Activated CD4-positive, CD25-positive, alpha-beta regulatory T cell treated with anti-CD3 and anti-CD28 coated beads, Interleukin-2, amount 50 U/mL, for 16 hours (primary cell): ENCODE results near the gene NTPCR.
"Not testable (repeated sequence)": the region's sequence is repeated elsewhere in the genome, so short reads cannot be mapped to it uniquely, and the experiment has no call there.

Source experiments
- DNase-seq: peaks from one replicate; pipeline ENCODE4 v3.0.0-alpha.2; 2020; ENCODE audit warnings: low read depth, low spot score

The NTPCR gene

GRCh38 chr1:232984577-232985425 lies 34.4 kb downstream of the NTPCR start:
- no peak for DNase-seq

GRCh38 chr1:232985882-232986526 lies 35.6 kb downstream of the NTPCR start:
- no peak for DNase-seq

GRCh38 chr1:232986527-232986922 lies 36.1 kb downstream of the NTPCR start:
- no peak for DNase-seq

- no peak for DNase-seq
These were observed 36.8 kb downstream of the NTPCR start for GRCh38 chr1:232987046-232987773.

GRCh38 chr1:232987774-232988140 lies 37.3 kb downstream of the NTPCR start:
- DNase-seq: no peak

- DNase-seq: no peak
These were observed 38.2 kb downstream of the NTPCR start for GRCh38 chr1:232988572-232989040.

GRCh38 chr1:232990176-232991128 lies 40.0 kb downstream of the NTPCR start:
- no peak for DNase-seq

- no peak for DNase-seq
These were observed 40.8 kb downstream of the NTPCR start for GRCh38 chr1:232991238-232991637.

- DNase-seq: no peak
These were observed 41.8 kb downstream of the NTPCR start for GRCh38 chr1:232992227-232992626.

GRCh38 chr1:232993555-232993954 lies 43.1 kb downstream of the NTPCR start:
- DNase-seq: no peak

GRCh38 chr1:232995189-232995588 lies 44.8 kb downstream of the NTPCR start:
- DNase-seq: no peak

- no peak for DNase-seq
These were observed 45.7 kb downstream of the NTPCR start for GRCh38 chr1:232996143-232996542.

- DNase-seq: no peak
These were observed 47.7 kb downstream of the NTPCR start for GRCh38 chr1:232998138-232998537.

GRCh38 chr1:232998646-232999045 lies 48.2 kb downstream of the NTPCR start:
- no peak for DNase-seq

GRCh38 chr1:232999956-233000625 lies 49.7 kb downstream of the NTPCR start:
- DNase-seq: no peak

- DNase-seq: not testable (repeated sequence)
These were observed 53.2 kb downstream of the NTPCR start for GRCh38 chr1:233003638-233004037.

GRCh38 chr1:233004451-233004850 lies 54.0 kb downstream of the NTPCR start:
- no peak for DNase-seq

GRCh38 chr1:233005156-233005555 lies 54.7 kb downstream of the NTPCR start:
- DNase-seq: no peak

- DNase-seq: no peak
These were observed 55.3 kb downstream of the NTPCR start for GRCh38 chr1:233005703-233006102.

GRCh38 chr1:233006108-233006507 lies 55.7 kb downstream of the NTPCR start:
- DNase-seq: no peak

GRCh38 chr1:233006541-233006973 lies 56.1 kb downstream of the NTPCR start:
- DNase-seq: no peak
